ENCODE data around the gene DPP10.

GRCh38 chr2:115277366-115277765, 834.9 kb downstream of the DPP10 start:
- TF ChIP-seq ZNF274 (IDR thresholded peaks at IDR 0.05; ENCODE audit: low read depth, low read length) (no peak), YY1 (IDR thresholded peaks at IDR 0.05; ENCODE audit: insufficient read depth, insufficient read length) (no peak)

Measured in NT2/D1 (cell line).